IMR-90 (cell line): ENCODE data around the gene HES1.

ENCODE experiments used
- MAFK ChIP-seq: IDR thresholded peaks from 2 replicates; pipeline ENCODE4 v1.6.1; 2012; ENCODE audit warnings: low read depth, low read length, improper control_type of control experiment
- MAZ ChIP-seq: IDR thresholded peaks from 2 replicates; pipeline ENCODE4 v1.6.1; 2012; ENCODE audit warnings: low read depth, mild to moderate bottlenecking, low read length, improper control_type of control experiment, moderate library complexity, borderline replicate concordance
- POLR2A ChIP-seq: IDR thresholded peaks from 2 replicates; pipeline ENCODE4 v1.6.1; 2012; ENCODE audit warnings: mild to moderate bottlenecking, low read depth, low read length
- RAD21 ChIP-seq: IDR thresholded peaks from 2 replicates; pipeline ENCODE4 v1.6.1; 2012; ENCODE audit warnings: low read length, improper control_type of control experiment
- RCOR1 ChIP-seq: IDR thresholded peaks from 2 replicates; pipeline ENCODE4 v1.6.1; 2012; ENCODE audit warnings: mild to moderate bottlenecking, low read length, improper control_type of control experiment; ENCODE audit not compliant: insufficient replicate concordance
- SMC3 ChIP-seq: fragments of 150-350 bp; IDR thresholded peaks from 2 replicates; pipeline ENCODE4 v1.6.1; 2016; ENCODE audit warnings: low read depth, mild to moderate bottlenecking, antibody characterized with exemption, low read length, moderate library complexity
- TF ChIP-seq, protein P1 (sequence below): conservative IDR thresholded peaks from 2 replicates; pipeline ENCODE4 v1.5.1; 2012; ENCODE audit warnings: mild to moderate bottlenecking, low read depth, low read length, improper control_type of control experiment

- TF ChIP-seq RAD21 (no peak), MAFK (no peak), RCOR1 (no peak), POLR2A (no peak), SMC3 (no peak), MAZ (no peak)
- TF ChIP-seq, protein P1, sequence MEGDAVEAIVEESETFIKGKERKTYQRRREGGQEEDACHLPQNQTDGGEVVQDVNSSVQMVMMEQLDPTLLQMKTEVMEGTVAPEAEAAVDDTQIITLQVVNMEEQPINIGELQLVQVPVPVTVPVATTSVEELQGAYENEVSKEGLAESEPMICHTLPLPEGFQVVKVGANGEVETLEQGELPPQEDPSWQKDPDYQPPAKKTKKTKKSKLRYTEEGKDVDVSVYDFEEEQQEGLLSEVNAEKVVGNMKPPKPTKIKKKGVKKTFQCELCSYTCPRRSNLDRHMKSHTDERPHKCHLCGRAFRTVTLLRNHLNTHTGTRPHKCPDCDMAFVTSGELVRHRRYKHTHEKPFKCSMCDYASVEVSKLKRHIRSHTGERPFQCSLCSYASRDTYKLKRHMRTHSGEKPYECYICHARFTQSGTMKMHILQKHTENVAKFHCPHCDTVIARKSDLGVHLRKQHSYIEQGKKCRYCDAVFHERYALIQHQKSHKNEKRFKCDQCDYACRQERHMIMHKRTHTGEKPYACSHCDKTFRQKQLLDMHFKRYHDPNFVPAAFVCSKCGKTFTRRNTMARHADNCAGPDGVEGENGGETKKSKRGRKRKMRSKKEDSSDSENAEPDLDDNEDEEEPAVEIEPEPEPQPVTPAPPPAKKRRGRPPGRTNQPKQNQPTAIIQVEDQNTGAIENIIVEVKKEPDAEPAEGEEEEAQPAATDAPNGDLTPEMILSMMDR: no peak
Observed at GRCh38 chr3:194105292-194105691, 30.7 kb upstream of the HES1 start.
